Vagina (tissue), 2 donors: ENCODE data around the gene NBPF3.
"Not testable (repeated sequence)": the region's sequence is repeated elsewhere in the genome, so short reads cannot be mapped to it uniquely, and the experiment has no call there.

ENCODE experiments used
- CTCF ChIP-seq, 3 experiments: fragments of 450-650 bp in 2 of 3; fragments of 200-600 bp in 1 of 3; sonication (generic) in 1 of 3; IDR thresholded peaks; one replicate each; pipeline ENCODE4 v1.5.1; 2017 to 2019; ENCODE audit warnings: antibody characterized with exemption in 3 of 3, mild to moderate bottlenecking in 2 of 3, moderate library complexity in 2 of 3
- POLR2A ChIP-seq, 2 donors: fragments of 450-650 bp; IDR thresholded peaks; one replicate each; pipeline ENCODE4 v1.6.1; 2017; ENCODE audit warnings: antibody characterized with exemption in 2 of 2, mild to moderate bottlenecking in 2 of 2, moderate library complexity in 2 of 2
- POLR2AphosphoS5 ChIP-seq, 2 donors: sonication (generic); formaldehyde crosslinking; IDR thresholded peaks; one replicate each; pipeline ENCODE4 v1.9.0; 2017; ENCODE audit warnings: antibody characterized with exemption in 2 of 2, mild to moderate bottlenecking in 2 of 2, low read depth in 1 of 2; ENCODE audit not compliant: insufficient read depth in 1 of 2

- TF ChIP-seq CTCF (IDR thresholded peaks at IDR 0.05); POLR2AphosphoS5 (IDR thresholded peaks at IDR 0.05; ENCODE audit: insufficient read depth in 1 of 2, low read depth in 1 of 2); POLR2A (IDR thresholded peaks at IDR 0.05): not testable (repeated sequence)
These were observed 12.0 kb upstream of the NBPF3 start for GRCh38 chr1:21427798-21428480.
